Fibroblast of pulmonary artery (primary cell): ENCODE results near the gene IFT52.
"Not testable (repeated sequence)": the region's sequence is repeated elsewhere in the genome, so short reads cannot be mapped to it uniquely, and the experiment has no call there.

Source experiments
- DNase-seq: peaks from one replicate; pipeline ENCODE4 v3.0.0-alpha.2; 2010; ENCODE audit warnings: low read depth
- H3K4me3 ChIP-seq: replicated peaks from 2 replicates; pipeline ENCODE4 v1.5.1; 2011; ENCODE audit warnings: low read depth, mild to moderate bottlenecking, control low read depth, low read length, moderate library complexity
- CTCF ChIP-seq: IDR thresholded peaks from 2 replicates; pipeline ENCODE4 v1.5.1; 2011; ENCODE audit warnings: mild to moderate bottlenecking, control low read depth, low read length, inconsistent platforms; ENCODE audit errors: missing control alignments

IFT52 gene

DNA sequence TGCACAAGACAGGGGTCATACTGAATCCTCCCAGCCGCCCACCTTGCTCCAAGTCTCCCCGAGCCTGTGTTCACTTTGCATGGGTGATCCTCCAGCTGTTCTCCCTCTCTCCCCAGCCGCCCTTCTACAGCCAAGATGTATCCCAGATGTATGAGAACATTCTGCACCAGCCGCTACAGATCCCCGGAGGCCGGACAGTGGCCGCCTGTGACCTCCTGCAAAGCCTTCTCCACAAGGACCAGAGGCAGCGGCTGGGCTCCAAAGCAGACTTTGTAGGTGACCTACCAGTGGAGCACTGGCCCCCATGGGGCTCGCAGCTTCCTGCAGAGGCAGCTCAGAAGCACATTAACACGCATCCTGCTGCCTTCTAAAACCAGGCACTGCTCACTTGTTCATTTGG, 14.6 kb upstream of the IFT52 start:
- no peak for DNase-seq
- TF ChIP-seq CTCF: no peak
- no peak overlapping the region for H3K4me3 ChIP-seq

- no peak for TF ChIP-seq CTCF
- DNase-seq: peak; percentile 3
These were observed 10.6 kb upstream of the IFT52 start for GRCh38 chr20:43579861-43580793.

GRCh38 chr20:43583133-43583864, 7.4 kb upstream of the IFT52 start:
- H3K4me3 ChIP-seq: no peak overlapping the region
- no peak for TF ChIP-seq CTCF
- DNase-seq: no peak

More at GRCh38 chr20:43579861-43580793, 10.6 kb upstream of the IFT52 start:
- H3K4me3 ChIP-seq: no peak overlapping the region

DNA sequence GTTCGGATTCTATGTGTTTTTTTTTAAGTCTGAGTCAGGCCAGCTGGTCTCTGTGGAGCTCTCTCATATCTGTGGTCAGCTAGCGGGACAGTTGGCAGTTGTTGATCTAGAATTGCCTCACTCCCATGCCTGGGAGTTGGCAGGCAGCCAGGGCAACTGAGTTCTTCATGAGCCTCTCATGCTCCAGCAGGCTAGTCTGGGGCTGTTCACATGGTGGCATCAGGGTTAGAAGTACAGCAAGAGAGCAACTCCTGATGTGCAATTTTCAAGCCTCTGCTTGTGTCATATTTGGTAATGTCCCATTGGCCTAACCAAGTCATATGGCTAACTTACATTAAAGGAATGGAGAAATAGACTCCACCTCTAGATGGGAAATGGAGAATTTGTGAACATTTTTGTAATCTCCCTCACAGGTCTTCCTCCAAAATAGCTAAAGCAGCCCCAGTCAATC, 6.7 kb upstream of the IFT52 start:
- H3K4me3 ChIP-seq: no peak overlapping the region
- peak; percentile 98 for DNase-seq
- no peak for TF ChIP-seq CTCF

- DNase-seq: peak; percentile 67
- H3K4me3 ChIP-seq: no peak overlapping the region
- TF ChIP-seq CTCF: no peak
These were observed 6.1 kb upstream of the IFT52 start for GRCh38 chr20:43584448-43585136.

DNA sequence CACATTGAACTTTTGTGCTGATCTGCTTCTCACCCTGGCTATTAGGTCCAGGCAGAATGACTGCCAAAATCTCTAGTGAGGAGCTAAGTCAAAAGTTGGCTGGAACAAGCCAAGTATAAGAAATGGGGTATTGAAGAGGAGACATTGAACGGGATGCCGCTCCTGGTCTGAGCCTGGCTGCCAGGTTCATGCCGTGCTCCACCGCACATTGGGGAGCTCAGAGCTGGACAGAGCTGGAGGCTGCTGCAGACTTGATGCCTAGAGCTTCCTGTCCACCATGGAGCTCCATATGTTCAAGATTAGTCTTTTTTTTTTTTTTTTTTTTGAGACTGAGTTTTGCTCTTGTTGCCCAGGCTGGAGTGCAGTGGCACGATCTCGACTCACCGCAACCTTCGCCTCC, 4.1 kb upstream of the IFT52 start:
- no peak overlapping the region for H3K4me3 ChIP-seq
- no peak for DNase-seq
- no peak for TF ChIP-seq CTCF

GRCh38 chr20:43588526-43588925, 2.2 kb upstream of the IFT52 start:
- not testable (repeated sequence) for H3K4me3 ChIP-seq, DNase-seq
